ENCODE data around the gene IGSF9.
A peak's percentile ranks its signal among the peaks of the same experiment; 100 is the strongest.
"Not testable (repeated sequence)": the region's sequence is repeated elsewhere in the genome, so short reads cannot be mapped to it uniquely, and the experiment has no call there.

The IGSF9 gene

DNA sequence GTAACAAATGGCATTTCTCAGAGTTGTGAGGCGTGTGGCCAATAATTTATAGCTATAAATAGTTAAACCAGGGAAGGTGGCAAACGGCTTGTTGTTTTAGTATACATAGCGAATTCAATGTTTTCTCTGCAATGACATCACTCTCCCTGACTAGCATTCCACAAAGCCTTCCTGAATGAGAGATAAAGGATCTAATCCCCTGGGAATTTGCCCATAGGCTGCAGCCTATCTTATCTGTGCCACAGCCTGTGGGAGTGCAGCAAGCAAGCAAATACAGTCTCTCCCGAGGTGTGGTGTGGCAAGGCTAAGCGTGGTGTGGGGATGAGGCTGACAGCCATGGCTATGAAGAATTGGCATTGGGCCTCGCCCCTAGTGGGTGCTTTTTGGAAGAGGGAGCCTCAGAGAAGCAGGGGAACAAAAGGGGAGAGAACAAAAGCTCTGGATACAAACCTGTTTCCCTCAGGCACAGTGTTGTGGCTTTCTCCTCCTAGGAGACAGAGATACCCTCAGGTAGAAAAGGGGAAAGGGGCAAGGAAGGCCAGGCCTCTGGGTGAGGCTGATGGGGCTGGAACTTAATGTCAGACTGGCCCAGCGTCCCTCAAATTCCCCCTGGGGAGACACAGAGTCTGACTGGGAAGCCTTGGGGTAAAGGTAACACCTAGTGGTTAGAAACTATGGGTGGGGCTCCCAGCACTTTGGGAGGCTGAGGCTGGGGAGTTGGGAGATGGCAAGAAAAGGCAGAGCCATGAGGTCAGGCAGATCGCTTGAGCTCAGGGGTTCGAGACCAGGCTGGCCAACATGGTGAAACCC is 29.0 kb downstream of the IGSF9 start:
- Mint-ChIP-seq H3K4me1 (ENCODE audit: low read depth) (peaks cover 67% of the 10 kb centered on the region), H3K27me3 (no peaks in the 10 kb centered on the region)

DNA sequence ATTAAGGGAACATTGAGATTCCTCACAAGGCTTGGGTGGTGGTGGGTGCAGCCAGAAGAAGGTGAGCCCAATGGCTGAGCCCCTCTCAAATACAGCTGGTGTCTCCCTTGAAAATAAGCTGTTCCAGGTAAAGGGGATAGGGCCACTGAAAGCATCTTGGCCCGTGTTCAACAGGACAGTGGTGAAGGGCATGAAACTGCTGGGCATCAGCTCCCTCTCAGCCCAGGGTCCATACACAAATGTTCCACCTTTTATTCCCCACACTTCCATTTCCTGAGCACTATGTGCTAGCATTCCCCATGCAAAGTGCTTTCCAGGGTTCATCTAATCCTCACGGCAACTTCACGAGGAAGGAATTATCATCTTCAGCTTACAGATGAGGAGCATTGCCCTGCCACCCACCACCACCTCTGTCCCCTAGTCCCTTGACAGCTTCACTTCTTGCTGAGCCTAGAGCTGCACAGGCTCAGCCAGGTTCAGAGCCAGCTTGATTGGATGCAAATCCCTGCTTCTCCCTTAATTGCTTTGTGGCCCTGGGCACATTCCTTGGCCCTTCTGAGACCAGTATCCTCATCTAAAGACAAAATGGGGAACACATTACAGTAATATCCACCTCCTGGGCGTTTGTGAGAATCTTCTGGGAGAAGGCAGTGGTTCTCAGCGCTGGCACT is 29.7 kb downstream of the IGSF9 start:
- Mint-ChIP-seq H3K27ac (peak overlapping the region; percentile 34), H3K27me3 (no peaks in the 10 kb centered on the region), H3K36me3 (ENCODE audit: low read depth) (peaks cover 51% of the 10 kb centered on the region), H3K4me1 (ENCODE audit: low read depth) (peaks cover 67% of the 10 kb centered on the region), H3K4me3 (no peak overlapping the region), H3K9me3 (no peaks in the 10 kb centered on the region)

More for the DNA sequence above, 29.0 kb downstream of the IGSF9 start:
- H3K36me3 Mint-ChIP-seq (ENCODE audit: low read depth) = peaks cover 59% of the 10 kb centered on the region
- no peaks in the 10 kb centered on the region for H3K9me3 Mint-ChIP-seq
- peak overlapping the region; percentile 16 for H3K27ac Mint-ChIP-seq
- H3K4me3 Mint-ChIP-seq = no peak overlapping the region

DNA sequence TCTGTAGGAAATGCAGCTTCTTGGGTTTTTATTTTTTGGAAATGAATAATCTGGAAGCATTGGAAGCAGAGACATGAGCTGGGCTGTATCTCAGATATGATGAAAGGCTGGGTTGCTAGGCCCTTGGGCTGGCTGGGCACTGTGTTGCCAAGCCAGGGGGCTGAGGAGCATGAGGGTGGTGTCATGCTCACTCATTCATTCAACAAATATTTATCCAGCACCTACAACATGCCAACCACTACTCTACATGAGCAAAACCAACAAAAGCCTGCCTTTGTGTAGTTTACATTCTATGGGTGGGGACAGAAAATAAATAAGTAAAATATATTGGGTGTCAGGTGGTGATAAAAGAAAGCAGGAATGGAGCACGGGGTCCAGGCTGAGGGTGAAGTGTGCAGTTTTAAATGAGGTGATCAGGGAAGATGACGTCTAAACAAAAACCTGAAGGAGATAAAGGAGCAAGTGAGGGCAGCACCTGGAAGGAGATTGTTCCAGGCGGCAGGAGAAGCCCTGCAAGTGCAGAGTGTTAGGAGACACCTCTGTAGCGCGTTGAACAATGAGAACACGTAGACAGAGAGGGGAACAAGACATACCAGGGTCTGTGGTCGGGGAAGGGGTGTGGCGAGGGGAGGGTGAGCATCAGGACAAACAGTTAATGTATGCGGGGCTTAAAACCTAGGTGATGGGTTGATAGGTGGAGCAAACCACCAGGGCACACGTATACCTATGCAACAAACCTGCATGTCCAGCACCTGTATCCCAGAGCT is 31.0 kb downstream of the IGSF9 start:
- Mint-ChIP-seq H3K9me3 (no peaks in the 10 kb centered on the region), H3K36me3 (ENCODE audit: low read depth) (peaks cover 38% of the 10 kb centered on the region), H3K27ac (no peak overlapping the region), H3K4me1 (ENCODE audit: low read depth) (peaks cover 66% of the 10 kb centered on the region), H3K27me3 (no peaks in the 10 kb centered on the region), H3K4me3 (no peak overlapping the region)

DNA sequence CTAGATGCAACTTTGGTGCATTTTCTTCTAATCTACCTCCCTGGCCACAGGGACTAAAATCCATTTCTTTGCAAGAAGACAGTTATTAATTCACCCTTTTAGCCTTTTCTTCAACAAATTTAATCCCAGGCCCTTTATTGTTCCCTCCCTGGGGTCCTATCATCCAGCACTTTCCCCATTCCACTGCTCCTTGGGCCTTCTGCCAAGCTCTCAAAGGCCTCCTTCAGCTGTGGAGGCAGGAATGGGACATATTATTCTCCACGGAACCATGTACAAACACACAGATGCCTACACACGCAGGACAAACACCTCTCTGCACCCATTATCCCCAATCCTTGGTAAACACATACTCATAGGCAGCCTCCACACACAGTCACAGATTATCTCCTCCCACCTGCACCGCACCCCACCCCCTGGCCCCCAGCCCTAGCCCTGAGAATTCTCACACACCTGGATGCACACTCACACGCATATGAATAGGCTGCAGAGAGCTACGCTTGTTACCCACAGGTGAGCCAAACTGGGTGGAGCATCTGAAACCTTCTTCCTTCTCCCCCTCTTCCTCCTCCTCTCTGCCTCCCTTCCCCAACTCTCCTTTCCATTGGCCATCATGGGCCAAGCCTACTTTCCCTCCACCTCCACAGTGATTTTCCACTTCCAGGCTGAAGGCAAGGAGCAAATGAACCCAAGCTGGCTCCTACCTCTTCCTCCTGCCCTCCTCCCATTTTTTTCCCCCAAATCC is 31.8 kb downstream of the IGSF9 start:
- no peak overlapping the region for H3K4me3 Mint-ChIP-seq
- peaks cover 31% of the 10 kb centered on the region for H3K36me3 Mint-ChIP-seq (ENCODE audit: low read depth)
- no peak overlapping the region for H3K27ac Mint-ChIP-seq
- H3K27me3 Mint-ChIP-seq = no peaks in the 10 kb centered on the region
- H3K9me3 Mint-ChIP-seq = no peaks in the 10 kb centered on the region
- H3K4me1 Mint-ChIP-seq (ENCODE audit: low read depth) = peaks cover 62% of the 10 kb centered on the region

GRCh38 chr1:159911326-159912070 is 33.9 kb downstream of the IGSF9 start:
- Mint-ChIP-seq H3K36me3 (ENCODE audit: low read depth) (peaks cover 15% of the 10 kb centered on the region), H3K27me3 (no peaks in the 10 kb centered on the region), H3K4me1 (ENCODE audit: low read depth) (peaks cover 49% of the 10 kb centered on the region), H3K4me3 (peak overlapping the region; percentile 30), H3K27ac (peak overlapping the region; percentile 96), H3K9me3 (no peaks in the 10 kb centered on the region)

DNA sequence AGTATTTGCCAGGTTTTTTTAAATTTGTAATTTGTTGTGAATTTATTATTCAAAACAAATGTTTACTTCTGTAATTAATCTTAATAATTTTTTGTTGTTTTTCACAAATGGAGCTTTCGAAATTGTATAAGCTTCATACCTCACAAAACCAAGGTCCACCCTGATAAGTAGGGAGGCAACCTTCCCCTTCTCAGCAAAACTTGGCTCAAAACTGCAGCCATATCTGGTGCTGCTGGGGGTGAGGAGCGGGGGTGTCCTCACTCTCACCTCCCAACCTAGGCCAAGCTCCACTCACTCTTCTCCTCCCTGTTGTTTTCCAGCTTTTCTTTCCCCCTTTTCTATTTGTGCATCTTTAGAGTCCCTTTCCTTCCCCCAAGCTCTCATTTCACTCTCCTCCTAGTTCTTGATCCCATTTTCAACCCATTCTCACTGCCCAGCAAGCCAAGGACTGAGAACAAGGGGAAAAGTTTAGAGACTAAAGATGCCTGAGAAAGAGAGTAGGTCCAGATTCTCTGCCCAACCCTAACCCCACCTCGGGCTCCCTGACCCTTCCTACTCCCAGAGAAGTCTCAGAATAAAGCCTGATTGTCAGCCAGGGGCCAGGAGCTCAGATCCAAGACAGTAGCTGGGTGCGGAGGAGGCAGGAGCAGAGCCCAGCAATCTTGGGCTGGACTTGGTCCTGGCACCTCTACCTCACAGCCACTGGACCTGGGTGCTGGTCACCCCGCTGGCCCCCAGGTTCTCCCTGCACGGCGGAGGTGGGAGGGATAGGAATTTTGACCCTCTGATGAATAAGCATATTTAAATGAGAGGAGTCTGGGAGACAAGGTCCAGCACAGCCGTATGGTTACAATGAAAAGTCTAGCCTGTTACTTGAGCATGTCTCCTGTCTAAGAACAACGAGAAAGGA is 37.1 kb downstream of the IGSF9 start:
- Mint-ChIP-seq H3K27ac (no peak overlapping the region), H3K9me3 (no peaks in the 10 kb centered on the region), H3K4me3 (no peak overlapping the region), H3K36me3 (ENCODE audit: low read depth) (no peaks in the 10 kb centered on the region), H3K27me3 (no peaks in the 10 kb centered on the region), H3K4me1 (ENCODE audit: low read depth) (peaks cover 40% of the 10 kb centered on the region)

DNA sequence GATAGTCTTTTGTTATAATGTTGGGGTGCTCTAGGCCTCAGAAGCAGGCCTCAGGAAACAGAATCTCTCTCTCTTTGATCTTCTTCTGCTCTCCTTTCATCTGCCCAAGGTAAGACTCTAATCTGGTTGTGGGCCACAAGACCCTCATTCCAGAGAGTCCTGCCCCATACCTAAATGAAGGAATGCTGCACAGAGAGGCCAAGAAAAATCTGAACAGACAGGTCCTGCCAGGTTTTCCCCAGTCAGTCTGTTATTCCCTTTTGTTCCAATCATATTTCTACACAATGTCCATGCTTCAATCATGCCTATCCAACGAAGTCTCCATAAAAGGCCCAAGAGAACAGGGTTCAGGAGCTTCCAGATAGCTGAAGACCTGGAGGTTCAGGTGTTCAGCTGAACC is 38.5 kb downstream of the IGSF9 start:
- no peak overlapping the region for H3K4me3 Mint-ChIP-seq
- no peaks in the 10 kb centered on the region for H3K36me3 Mint-ChIP-seq (ENCODE audit: low read depth)
- no peak overlapping the region for H3K27ac Mint-ChIP-seq
- no peaks in the 10 kb centered on the region for H3K27me3 Mint-ChIP-seq
- H3K4me1 Mint-ChIP-seq (ENCODE audit: low read depth) = peaks cover 28% of the 10 kb centered on the region
- no peaks in the 10 kb centered on the region for H3K9me3 Mint-ChIP-seq

DNA sequence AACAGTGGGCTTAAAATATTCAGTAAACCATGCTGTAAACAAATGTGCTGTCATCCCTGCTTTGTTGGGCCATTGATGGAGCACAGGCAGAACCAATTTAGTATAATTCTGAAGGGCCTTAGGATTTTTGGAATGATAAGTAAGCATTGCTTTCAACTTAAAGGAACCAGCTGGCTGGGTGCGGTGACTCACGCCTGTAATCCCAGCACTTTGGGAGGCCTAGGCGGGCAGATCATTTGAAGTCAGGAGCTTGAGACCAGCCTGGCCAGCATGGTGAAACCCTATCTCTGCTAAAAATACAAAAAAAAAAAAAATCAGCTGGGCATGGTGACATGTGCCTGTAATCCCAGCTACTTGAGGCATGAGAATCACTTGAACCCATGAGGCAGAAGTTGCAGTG is 41.4 kb downstream of the IGSF9 start:
- not testable (repeated sequence) for H3K27me3 Mint-ChIP-seq; H3K36me3 Mint-ChIP-seq (ENCODE audit: low read depth); H3K27ac Mint-ChIP-seq; H3K9me3 Mint-ChIP-seq; H3K4me1 Mint-ChIP-seq (ENCODE audit: low read depth); H3K4me3 Mint-ChIP-seq

DNA sequence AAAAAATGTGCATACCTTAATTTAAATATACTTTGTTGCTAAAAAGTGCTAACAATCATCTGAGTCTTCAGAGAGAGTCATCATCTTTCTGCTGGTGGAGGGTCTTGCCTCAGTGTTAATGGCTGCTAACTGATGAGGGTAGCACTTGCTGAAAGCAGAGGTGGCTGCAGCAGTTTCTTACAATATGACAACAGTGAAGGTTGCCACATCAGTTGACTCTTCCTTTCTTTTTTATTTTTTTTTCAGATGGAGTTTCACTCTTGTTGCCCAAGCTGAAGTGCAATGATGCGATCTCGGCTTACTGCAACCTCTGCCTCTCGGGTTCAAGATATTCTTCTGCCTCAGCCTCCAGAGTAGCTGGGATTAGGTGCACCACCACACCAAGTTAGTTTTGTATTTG is 42.9 kb downstream of the IGSF9 start:
- Mint-ChIP-seq H3K4me3 (no peak overlapping the region), H3K27ac (no peak overlapping the region), H3K27me3 (no peaks in the 10 kb centered on the region), H3K4me1 (ENCODE audit: low read depth) (no peaks in the 10 kb centered on the region), H3K36me3 (ENCODE audit: low read depth) (no peaks in the 10 kb centered on the region), H3K9me3 (no peaks in the 10 kb centered on the region)

GRCh38 chr1:159900755-159901360 is 44.6 kb downstream of the IGSF9 start:
- H3K27ac Mint-ChIP-seq = no peak overlapping the region
- no peaks in the 10 kb centered on the region for H3K9me3 Mint-ChIP-seq
- no peaks in the 10 kb centered on the region for H3K36me3 Mint-ChIP-seq (ENCODE audit: low read depth)
- H3K27me3 Mint-ChIP-seq = no peaks in the 10 kb centered on the region
- H3K4me3 Mint-ChIP-seq = no peak overlapping the region
- peaks cover 5% of the 10 kb centered on the region for H3K4me1 Mint-ChIP-seq (ENCODE audit: low read depth)

GRCh38 chr1:159900086-159900680 is 45.2 kb downstream of the IGSF9 start, which contains the start of gene CFAP45:
Gene CFAP45, minus strand, starts transcription at chr1:159900165. Its CDS starts 67 bp downstream, at chr1:159900098.
- Mint-ChIP-seq H3K4me3 (no peak within 1 kb of the TSS), H3K36me3 (ENCODE audit: low read depth) (no peaks in the 10 kb centered on the region), H3K27ac (peak within 1 kb of the TSS; percentile 10), H3K9me3 (no peaks in the 10 kb centered on the region), H3K27me3 (no peaks in the 10 kb centered on the region), H3K4me1 (ENCODE audit: low read depth) (peaks cover 5% of the 10 kb centered on the region)

- not testable (repeated sequence) for H3K9me3 Mint-ChIP-seq; H3K4me3 Mint-ChIP-seq; H3K27me3 Mint-ChIP-seq; H3K27ac Mint-ChIP-seq; H3K4me1 Mint-ChIP-seq (ENCODE audit: low read depth); H3K36me3 Mint-ChIP-seq (ENCODE audit: low read depth)
Observed at GRCh38 chr1:159899634-159900033, 45.8 kb downstream of the IGSF9 start.

DNA sequence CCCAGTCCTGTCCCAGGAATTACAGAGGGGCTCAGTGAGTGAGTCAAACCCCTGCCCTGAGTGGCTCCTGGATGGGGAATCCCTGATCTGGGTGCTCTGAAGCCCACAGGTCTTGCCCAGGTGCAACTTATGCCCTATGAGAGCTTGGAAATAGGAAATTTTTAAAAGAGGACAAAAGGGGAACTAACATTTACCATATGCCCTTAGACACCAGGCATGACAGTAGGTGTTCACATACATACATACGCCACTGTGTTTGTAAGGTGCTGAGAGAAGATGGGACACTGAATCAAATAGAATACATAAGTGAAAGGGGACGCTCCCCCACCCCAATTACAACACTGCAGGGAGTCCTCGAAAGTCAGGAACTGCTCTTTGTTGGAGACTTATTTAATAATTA is 46.9 kb downstream of the IGSF9 start:
- Mint-ChIP-seq H3K27me3 (no peaks in the 10 kb centered on the region), H3K4me3 (no peak overlapping the region), H3K27ac (no peak overlapping the region), H3K9me3 (no peaks in the 10 kb centered on the region), H3K4me1 (ENCODE audit: low read depth) (peaks cover 5% of the 10 kb centered on the region), H3K36me3 (ENCODE audit: low read depth) (no peaks in the 10 kb centered on the region)
